ENCODE results near the gene CALML5. TPM values are rescaled to one million over a fixed set of nuclear protein-coding genes. Genes with fewer than 3 reads are reported as not detected.

CALML5 gene
- polyA plus RNA-seq, 1 of the 3 experiments (the other 2 are of a cell fraction), result not detected

- no peak overlapping the region for H3K4me2 ChIP-seq
- no peaks in the 10 kb centered on the region for H3K9me3 ChIP-seq
- no peak overlapping the region for H3K27ac ChIP-seq (ENCODE audit: low read depth in 2 of 2, low read length in 1 of 2)
- H2AFZ ChIP-seq (ENCODE audit: low read depth), result no peak overlapping the region
- H3K9me2 ChIP-seq, result no peaks in the 10 kb centered on the region
- H3F3A ChIP-seq (replicated peaks; ENCODE audit: insufficient read depth), result no peaks in the 10 kb centered on the region
- ChIA-PET CTCF (interaction anchor here (1.4 to 5.3 kb wide), 3 partner anchors 14 to 162 kb away, joined by 4 to 34 read pairs (median 14); no protein-coding TSS in a partner anchor), POLR2A (no interaction called here)
- 86% methylated on average over 14 of the region's 14 CpGs for WGBS (ENCODE audit: low lambda C conversion rate)
- no peak for TF ChIP-seq GABPA (IDR thresholded peaks at IDR 0.05; ENCODE audit: low read depth)
- no peak for TF ChIP-seq MAX (IDR thresholded peaks at IDR 0.05; ENCODE audit: low read depth)
- no peak for TF ChIP-seq MEF2A (IDR thresholded peaks at IDR 0.05; ENCODE audit: borderline replicate concordance, low read depth)
- TF ChIP-seq YY1 (IDR thresholded peaks at IDR 0.05; ENCODE audit: low read depth), result no peak
- no peak for TF ChIP-seq GATA2 (CRISPR knock-in tag; IDR thresholded peaks at IDR 0.05)
- no peak for TF ChIP-seq USF2 (IDR thresholded peaks at IDR 0.05; ENCODE audit: borderline replicate concordance, low read depth, low read length)
- no peak for TF ChIP-seq SMC3 (IDR thresholded peaks at IDR 0.05; ENCODE audit: low read depth, low read length)
- H3K4me3 ChIP-seq (ENCODE audit: low read depth in 2 of 2, low read length in 1 of 2), result no peak overlapping the region
- H3K9ac ChIP-seq, result no peak overlapping the region
- H3K79me2 ChIP-seq (ENCODE audit: insufficient read depth), result no peaks in the 10 kb centered on the region
- no peaks in the 10 kb centered on the region; a peak in 1 of 4 replicates for H3K4me1 ChIP-seq (ENCODE audit: control insufficient read depth in 1 of 2, insufficient read depth in 2 of 2, low read depth in 1 of 2, low read length in 1 of 2)
- H4K20me1 ChIP-seq (ENCODE audit: insufficient read depth), result no peaks in the 10 kb centered on the region
- H3K36me3 ChIP-seq (replicated peaks in 1 of 2; ENCODE audit: control insufficient read depth in 1 of 2, insufficient read depth in 2 of 2, low read length in 1 of 2), result peaks cover 15 to 20% of the 10 kb centered on the region in 2 experiments
- H3K27me3 ChIP-seq (ENCODE audit: insufficient read depth), result no peaks in the 10 kb centered on the region
- DNase-seq, result no peak
Measured at GRCh38 chr10:5460468-5461202, 38.7 kb downstream of the CALML5 start.

- TF ChIP-seq ZBTB33 (IDR thresholded peaks at IDR 0.05; ENCODE audit: borderline replicate concordance, low read depth), result no peak
- no peak for TF ChIP-seq ELF1 (IDR thresholded peaks at IDR 0.05)
- TF ChIP-seq USF1 (IDR thresholded peaks at IDR 0.05; ENCODE audit: borderline replicate concordance, low read depth), result no peak
- TF ChIP-seq RAD21 (IDR thresholded peaks at IDR 0.05; ENCODE audit: low read length), result no peak
- TF ChIP-seq IRF3 (IDR thresholded peaks at IDR 0.05; ENCODE audit: low read depth, low read length), result no peak
- H3K79me2 ChIP-seq (ENCODE audit: insufficient read depth), result no peaks in the 10 kb centered on the region
- no peaks in the 10 kb centered on the region for H3K27me3 ChIP-seq (ENCODE audit: insufficient read depth)
- WGBS (ENCODE audit: low lambda C conversion rate), result 92% methylated on average over 8 of the region's 8 CpGs
- no peaks in the 10 kb centered on the region for H3F3A ChIP-seq (replicated peaks; ENCODE audit: insufficient read depth)
- H3K9ac ChIP-seq, result no peak overlapping the region
- no peaks in the 10 kb centered on the region; a peak in 1 of 4 replicates for H3K4me1 ChIP-seq (ENCODE audit: control insufficient read depth in 1 of 2, insufficient read depth in 2 of 2, low read depth in 1 of 2, low read length in 1 of 2)
- H2AFZ ChIP-seq (ENCODE audit: low read depth), result no peak overlapping the region
- H3K9me3 ChIP-seq, result no peaks in the 10 kb centered on the region
- POLR2A ChIA-PET, result no interaction called here
- no peaks in the 10 kb centered on the region for H3K9me2 ChIP-seq
- H3K27ac ChIP-seq (ENCODE audit: low read depth in 2 of 2, low read length in 1 of 2), result no peak overlapping the region
- H4K20me1 ChIP-seq (ENCODE audit: insufficient read depth), result no peaks in the 10 kb centered on the region
- H3K4me3 ChIP-seq (ENCODE audit: low read depth in 2 of 2, low read length in 1 of 2), result no peak overlapping the region
- CTCF ChIA-PET, result interaction anchor here (1.2 to 1.4 kb wide), 2 partner anchors 17 to 164 kb away, joined by 4 to 6 read pairs; no protein-coding TSS in a partner anchor
- DNase-seq, result no peak
- no peak overlapping the region for H3K4me2 ChIP-seq
- peaks cover 20 to 35% of the 10 kb centered on the region in 2 experiments for H3K36me3 ChIP-seq (replicated peaks in 1 of 2; ENCODE audit: control insufficient read depth in 1 of 2, insufficient read depth in 2 of 2, low read length in 1 of 2)
Measured at GRCh38 chr10:5458949-5459747, 40.2 kb downstream of the CALML5 start.

Data from SK-N-SH (cell line).